ENCODE results near the gene METTL6. TPM values are rescaled to one million over a fixed set of nuclear protein-coding genes. Genes with fewer than 3 reads are reported as not detected.

The METTL6 gene
- total RNA-seq, 1 experiment from 2014 or later: 24.4 TPM

GRCh38 chr3:15467227-15468181 is 40.2 kb upstream of the METTL6 start:
- Histone ChIP-seq H3K4me3 (ENCODE audit: low read depth, low read length, poor library complexity, severe bottlenecking) (no peak overlapping the region), H3K4me1 (ENCODE audit: insufficient read depth, low read length, poor library complexity, severe bottlenecking) (no peaks in the 10 kb centered on the region), H3K36me3 (ENCODE audit: insufficient read depth, low read length, poor library complexity, severe bottlenecking) (no peaks in the 10 kb centered on the region), H3K9me3 (ENCODE audit: low read depth, low read length, poor library complexity, severe bottlenecking) (no peaks in the 10 kb centered on the region), H3K27me3 (replicated peaks; ENCODE audit: insufficient read depth, low read depth, low read length, poor library complexity) (peaks cover 5% of the 10 kb centered on the region), H3K27ac (ENCODE audit: low read depth, low read length, poor library complexity, severe bottlenecking) (no peak overlapping the region)
- intact Hi-C loops (cut with micrococcal nuclease; ENCODE audit: unreplicated experiment): no loop called here
- no peak for DNase-seq (ENCODE audit: low spot score)
- ChIA-PET CTCF (no interaction called here), POLR2A (ENCODE audit: low non-redundant PET) (no interaction called here)
- no peak for TF ChIP-seq EZH2 (IDR thresholded peaks at IDR 0.05; ENCODE audit: borderline replicate concordance, low read depth, low read length, poor library complexity, severe bottlenecking)
- TF ChIP-seq CTCF (conservative IDR thresholded peaks at IDR 0.05; ENCODE audit: low read depth, low read length): no peak
- no TSS peak for BruUV-seq (replicated peaks)

GRCh38 chr3:15465876-15466585 is 38.7 kb upstream of the METTL6 start:
- H3K36me3 ChIP-seq (ENCODE audit: insufficient read depth, low read length, poor library complexity, severe bottlenecking): no peaks in the 10 kb centered on the region
- TF ChIP-seq EZH2 (IDR thresholded peaks at IDR 0.05; ENCODE audit: borderline replicate concordance, low read depth, low read length, poor library complexity, severe bottlenecking) (no peak), CTCF (conservative IDR thresholded peaks at IDR 0.05; ENCODE audit: low read depth, low read length) (no peak)
- DNase-seq (ENCODE audit: low spot score): no peak
- intact Hi-C loops (cut with micrococcal nuclease; ENCODE audit: unreplicated experiment): no loop called here
- no peak overlapping the region for H3K4me3 ChIP-seq (ENCODE audit: low read depth, low read length, poor library complexity, severe bottlenecking)
- ChIA-PET POLR2A (ENCODE audit: low non-redundant PET) (interaction anchor here (0.7 kb wide), 1 partner anchor 409 kb away, joined by 4 read pairs; no protein-coding TSS in a partner anchor), CTCF (no interaction called here)
- no peaks in the 10 kb centered on the region for H3K4me1 ChIP-seq (ENCODE audit: insufficient read depth, low read length, poor library complexity, severe bottlenecking)
- BruUV-seq (replicated peaks): no TSS peak
- H3K27ac ChIP-seq (ENCODE audit: low read depth, low read length, poor library complexity, severe bottlenecking): no peak overlapping the region
- H3K9me3 ChIP-seq (ENCODE audit: low read depth, low read length, poor library complexity, severe bottlenecking): no peaks in the 10 kb centered on the region
- no peaks in the 10 kb centered on the region for H3K27me3 ChIP-seq (replicated peaks; ENCODE audit: insufficient read depth, low read depth, low read length, poor library complexity)

- ChIA-PET CTCF (interaction anchor here (0.5 to 0.6 kb wide), 2 partner anchors 64 to 103 kb away, joined by 3 to 6 read pairs; no protein-coding TSS in a partner anchor), POLR2A (ENCODE audit: low non-redundant PET) (no interaction called here)
- intact Hi-C loops (cut with micrococcal nuclease; ENCODE audit: unreplicated experiment): no loop called here
- BruUV-seq (replicated peaks): no TSS peak
- Histone ChIP-seq H3K27me3 (replicated peaks; ENCODE audit: insufficient read depth, low read depth, low read length, poor library complexity) (no peaks in the 10 kb centered on the region), H3K36me3 (ENCODE audit: insufficient read depth, low read length, poor library complexity, severe bottlenecking) (no peaks in the 10 kb centered on the region), H3K27ac (ENCODE audit: low read depth, low read length, poor library complexity, severe bottlenecking) (no peak overlapping the region), H3K9me3 (ENCODE audit: low read depth, low read length, poor library complexity, severe bottlenecking) (no peaks in the 10 kb centered on the region), H3K4me1 (ENCODE audit: insufficient read depth, low read length, poor library complexity, severe bottlenecking) (no peaks in the 10 kb centered on the region), H3K4me3 (ENCODE audit: low read depth, low read length, poor library complexity, severe bottlenecking) (no peak overlapping the region)
- DNase-seq (ENCODE audit: low spot score): no peak
- no peak for TF ChIP-seq CTCF (conservative IDR thresholded peaks at IDR 0.05; ENCODE audit: low read depth, low read length)
- no peak for TF ChIP-seq EZH2 (IDR thresholded peaks at IDR 0.05; ENCODE audit: borderline replicate concordance, low read depth, low read length, poor library complexity, severe bottlenecking)
These were observed 35.1 kb upstream of the METTL6 start for GRCh38 chr3:15462451-15462850.

Data from A673 (cell line).